Neural cell (in vitro differentiated cells): Measurements from ENCODE around the gene STIL. TPM values are rescaled to one million over a fixed set of nuclear protein-coding genes. Genes with fewer than 3 reads are reported as not detected.

Experiments used
- H2AFZ ChIP-seq: fragments of 200-600, 300-800 bp; sonication (generic), shearing (Covaris generic); 2 replicates; pipeline ENCODE4 v1.6.0; 2014; ENCODE audit warnings: low read depth, mild to moderate bottlenecking, antibody characterized with exemption, low read length, moderate library complexity
- H3F3A ChIP-seq: fragments of 200-600 bp; shearing (Covaris generic); 2 replicates; pipeline ENCODE4 v1.6.1; 2016; ENCODE audit warnings: mild to moderate bottlenecking, moderate library complexity, mixed read lengths, antibody characterized with exemption, low read length; ENCODE audit not compliant: insufficient read depth, poor library complexity, severe bottlenecking
- H3K27ac ChIP-seq: fragments of 200-600, 300-800 bp; sonication (generic), shearing (Covaris generic); 2 replicates; pipeline ENCODE4 v1.5.1; 2014; ENCODE audit warnings: mild to moderate bottlenecking, low read length, moderate library complexity
- H3K27me3 ChIP-seq: fragments of 300-800, 200-600 bp; sonication (generic), shearing (Covaris generic); 2 replicates; pipeline ENCODE4 v1.6.0; 2014; ENCODE audit warnings: mild to moderate bottlenecking, low read depth, low read length, moderate library complexity; ENCODE audit not compliant: insufficient read depth
- H3K36me3 ChIP-seq: fragments of 300-800, 200-600 bp; sonication (generic), shearing (Covaris generic); 2 replicates; pipeline ENCODE4 v1.5.1; 2014; ENCODE audit warnings: mild to moderate bottlenecking, antibody characterized with exemption, low read length, moderate library complexity; ENCODE audit not compliant: insufficient read depth
- H3K4me2 ChIP-seq: fragments of 300-800, 200-600 bp; sonication (generic), shearing (Covaris generic); 2 replicates; pipeline ENCODE4 v1.6.0; 2014; ENCODE audit warnings: mild to moderate bottlenecking, low read length
- H3K4me3 ChIP-seq: fragments of 300-800, 200-600 bp; sonication (generic), shearing (Covaris generic); 2 replicates; pipeline ENCODE4 v1.5.1; 2014; ENCODE audit warnings: mild to moderate bottlenecking, low read length, moderate library complexity
- H3K79me2 ChIP-seq: fragments of 200-600 bp; shearing (Covaris generic); replicated peaks from 2 replicates; pipeline ENCODE4 v1.6.0; 2014; ENCODE audit warnings: mild to moderate bottlenecking, low read length, moderate library complexity; ENCODE audit not compliant: insufficient read depth
- H3K9ac ChIP-seq: fragments of 300-800, 200-600 bp; sonication (generic), shearing (Covaris generic); 2 replicates; pipeline ENCODE4 v1.6.1; 2016; ENCODE audit warnings: mild to moderate bottlenecking, low read length, mixed read lengths
- H3K9me2 ChIP-seq: fragments of 200-600 bp; shearing (Covaris generic); 2 replicates; pipeline ENCODE4 v1.6.1; 2016; ENCODE audit warnings: mild to moderate bottlenecking, low read length, mixed read lengths; ENCODE audit not compliant: insufficient read depth
- H3K9me3 ChIP-seq: fragments of 200-600, 300-800 bp; sonication (generic), shearing (Covaris generic); 2 replicates; pipeline ENCODE4 v1.6.1; 2016; ENCODE audit warnings: mild to moderate bottlenecking, mixed run types, low read length, moderate library complexity, mixed read lengths
- H4K20me1 ChIP-seq: fragments of 200-600 bp; shearing (Covaris generic); 2 replicates; pipeline ENCODE4 v1.6.1; 2016; ENCODE audit warnings: mild to moderate bottlenecking, mixed run types; ENCODE audit not compliant: insufficient read depth
- EP300 ChIP-seq: fragments of 450-650 bp; conservative IDR thresholded peaks from 2 replicates; pipeline ENCODE4 v1.6.1; 2014; ENCODE audit warnings: antibody characterized with exemption, mild to moderate bottlenecking, moderate library complexity; ENCODE audit not compliant: poor library complexity, severe bottlenecking
- EZH2 ChIP-seq: fragments of 200-600, 300-800 bp; shearing (Covaris generic), sonication (generic); IDR thresholded peaks from 2 replicates; pipeline ENCODE4 v1.6.1; 2014; ENCODE audit warnings: antibody characterized with exemption, low read length, borderline replicate concordance, mild to moderate bottlenecking; ENCODE audit not compliant: insufficient read depth, poor library complexity, severe bottlenecking
- MXI1 ChIP-seq: fragments of 450-650 bp; conservative IDR thresholded peaks from 2 replicates; pipeline ENCODE4 v1.6.1; 2014; ENCODE audit warnings: antibody characterized with exemption, mild to moderate bottlenecking; ENCODE audit not compliant: poor library complexity, severe bottlenecking
- POLR2AphosphoS5 ChIP-seq: IDR thresholded peaks from 2 replicates; pipeline ENCODE4 v1.6.1; 2012
- RAD21 ChIP-seq: fragments of 450-650 bp; conservative IDR thresholded peaks from 2 replicates; pipeline ENCODE4 v1.6.1; 2014; ENCODE audit warnings: antibody characterized with exemption, mild to moderate bottlenecking, moderate library complexity
- SMC3 ChIP-seq: fragments of 450-650 bp; conservative IDR thresholded peaks from 2 replicates; pipeline ENCODE4 v1.6.1; 2014; ENCODE audit warnings: antibody characterized with exemption, mild to moderate bottlenecking, moderate library complexity; ENCODE audit not compliant: poor library complexity
- TAF1 ChIP-seq: IDR thresholded peaks from 2 replicates; pipeline ENCODE4 v1.6.1; 2012; ENCODE audit warnings: low read depth
- polyA plus RNA-seq: library from polyadenylated mRNA; depleted of rRNA; stranded (reverse); fragments of >200 nt; gene quantifications from 2 replicates; pipeline ENCODE4 v1.2.3, GENCODE V29; 2014
- TF ChIP-seq, protein P1 (sequence below): fragments of 450-650 bp; IDR thresholded peaks from 2 replicates; pipeline ENCODE4 v1.5.1; 2014; ENCODE audit warnings: antibody characterized with exemption, mild to moderate bottlenecking, moderate library complexity; ENCODE audit not compliant: poor library complexity, severe bottlenecking
- TF ChIP-seq, protein P2 (sequence below): IDR thresholded peaks from 2 replicates; pipeline ENCODE4 v1.6.1; 2012; ENCODE audit warnings: borderline replicate concordance

Gene STIL
- polyA plus RNA-seq, 1 donor from 2014 or later = 0.53 TPM

DNA sequence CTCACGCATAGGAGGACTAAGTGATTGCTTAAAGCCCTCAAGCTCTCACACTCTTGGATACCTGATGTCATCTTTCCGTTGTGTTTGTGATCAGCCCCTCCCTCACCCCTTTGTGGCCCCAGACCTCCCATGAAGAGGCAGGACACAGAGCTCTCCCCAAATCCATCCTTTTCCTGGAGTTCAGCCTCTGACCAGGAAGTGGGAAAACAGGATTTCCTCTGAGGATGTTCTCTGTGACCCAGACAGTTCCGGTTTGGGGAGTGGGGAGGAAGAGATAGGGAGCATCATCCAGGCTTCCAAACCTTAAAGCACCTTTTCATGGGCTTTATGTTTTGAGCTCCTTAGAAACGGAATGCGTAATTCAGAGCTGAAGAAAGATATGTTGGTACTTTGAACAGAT is 70.0 kb downstream of the STIL start:
- H3K4me3 ChIP-seq = no peak overlapping the region
- H3K9me2 ChIP-seq = no peaks in the 10 kb centered on the region
- no peak overlapping the region for H3K4me2 ChIP-seq
- no peaks in the 10 kb centered on the region for H3K79me2 ChIP-seq
- H3F3A ChIP-seq = no peaks in the 10 kb centered on the region
- no peak overlapping the region for H3K9ac ChIP-seq
- peaks cover 11% of the 10 kb centered on the region for H3K27me3 ChIP-seq
- no peak overlapping the region for H3K27ac ChIP-seq
- no peak overlapping the region for H2AFZ ChIP-seq
- TF ChIP-seq POLR2AphosphoS5 (no peak), EP300 (no peak), RAD21 (no peak), TAF1 (no peak), SMC3 (no peak), MXI1 (no peak), EZH2 (no peak)
- TF ChIP-seq, protein P1, sequence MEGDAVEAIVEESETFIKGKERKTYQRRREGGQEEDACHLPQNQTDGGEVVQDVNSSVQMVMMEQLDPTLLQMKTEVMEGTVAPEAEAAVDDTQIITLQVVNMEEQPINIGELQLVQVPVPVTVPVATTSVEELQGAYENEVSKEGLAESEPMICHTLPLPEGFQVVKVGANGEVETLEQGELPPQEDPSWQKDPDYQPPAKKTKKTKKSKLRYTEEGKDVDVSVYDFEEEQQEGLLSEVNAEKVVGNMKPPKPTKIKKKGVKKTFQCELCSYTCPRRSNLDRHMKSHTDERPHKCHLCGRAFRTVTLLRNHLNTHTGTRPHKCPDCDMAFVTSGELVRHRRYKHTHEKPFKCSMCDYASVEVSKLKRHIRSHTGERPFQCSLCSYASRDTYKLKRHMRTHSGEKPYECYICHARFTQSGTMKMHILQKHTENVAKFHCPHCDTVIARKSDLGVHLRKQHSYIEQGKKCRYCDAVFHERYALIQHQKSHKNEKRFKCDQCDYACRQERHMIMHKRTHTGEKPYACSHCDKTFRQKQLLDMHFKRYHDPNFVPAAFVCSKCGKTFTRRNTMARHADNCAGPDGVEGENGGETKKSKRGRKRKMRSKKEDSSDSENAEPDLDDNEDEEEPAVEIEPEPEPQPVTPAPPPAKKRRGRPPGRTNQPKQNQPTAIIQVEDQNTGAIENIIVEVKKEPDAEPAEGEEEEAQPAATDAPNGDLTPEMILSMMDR = no peak
- TF ChIP-seq, protein P2, sequence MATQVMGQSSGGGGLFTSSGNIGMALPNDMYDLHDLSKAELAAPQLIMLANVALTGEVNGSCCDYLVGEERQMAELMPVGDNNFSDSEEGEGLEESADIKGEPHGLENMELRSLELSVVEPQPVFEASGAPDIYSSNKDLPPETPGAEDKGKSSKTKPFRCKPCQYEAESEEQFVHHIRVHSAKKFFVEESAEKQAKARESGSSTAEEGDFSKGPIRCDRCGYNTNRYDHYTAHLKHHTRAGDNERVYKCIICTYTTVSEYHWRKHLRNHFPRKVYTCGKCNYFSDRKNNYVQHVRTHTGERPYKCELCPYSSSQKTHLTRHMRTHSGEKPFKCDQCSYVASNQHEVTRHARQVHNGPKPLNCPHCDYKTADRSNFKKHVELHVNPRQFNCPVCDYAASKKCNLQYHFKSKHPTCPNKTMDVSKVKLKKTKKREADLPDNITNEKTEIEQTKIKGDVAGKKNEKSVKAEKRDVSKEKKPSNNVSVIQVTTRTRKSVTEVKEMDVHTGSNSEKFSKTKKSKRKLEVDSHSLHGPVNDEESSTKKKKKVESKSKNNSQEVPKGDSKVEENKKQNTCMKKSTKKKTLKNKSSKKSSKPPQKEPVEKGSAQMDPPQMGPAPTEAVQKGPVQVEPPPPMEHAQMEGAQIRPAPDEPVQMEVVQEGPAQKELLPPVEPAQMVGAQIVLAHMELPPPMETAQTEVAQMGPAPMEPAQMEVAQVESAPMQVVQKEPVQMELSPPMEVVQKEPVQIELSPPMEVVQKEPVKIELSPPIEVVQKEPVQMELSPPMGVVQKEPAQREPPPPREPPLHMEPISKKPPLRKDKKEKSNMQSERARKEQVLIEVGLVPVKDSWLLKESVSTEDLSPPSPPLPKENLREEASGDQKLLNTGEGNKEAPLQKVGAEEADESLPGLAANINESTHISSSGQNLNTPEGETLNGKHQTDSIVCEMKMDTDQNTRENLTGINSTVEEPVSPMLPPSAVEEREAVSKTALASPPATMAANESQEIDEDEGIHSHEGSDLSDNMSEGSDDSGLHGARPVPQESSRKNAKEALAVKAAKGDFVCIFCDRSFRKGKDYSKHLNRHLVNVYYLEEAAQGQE = no peak
- no peaks in the 10 kb centered on the region for H3K36me3 ChIP-seq
- H3K9me3 ChIP-seq = no peaks in the 10 kb centered on the region
- no peaks in the 10 kb centered on the region for H4K20me1 ChIP-seq

DNA sequence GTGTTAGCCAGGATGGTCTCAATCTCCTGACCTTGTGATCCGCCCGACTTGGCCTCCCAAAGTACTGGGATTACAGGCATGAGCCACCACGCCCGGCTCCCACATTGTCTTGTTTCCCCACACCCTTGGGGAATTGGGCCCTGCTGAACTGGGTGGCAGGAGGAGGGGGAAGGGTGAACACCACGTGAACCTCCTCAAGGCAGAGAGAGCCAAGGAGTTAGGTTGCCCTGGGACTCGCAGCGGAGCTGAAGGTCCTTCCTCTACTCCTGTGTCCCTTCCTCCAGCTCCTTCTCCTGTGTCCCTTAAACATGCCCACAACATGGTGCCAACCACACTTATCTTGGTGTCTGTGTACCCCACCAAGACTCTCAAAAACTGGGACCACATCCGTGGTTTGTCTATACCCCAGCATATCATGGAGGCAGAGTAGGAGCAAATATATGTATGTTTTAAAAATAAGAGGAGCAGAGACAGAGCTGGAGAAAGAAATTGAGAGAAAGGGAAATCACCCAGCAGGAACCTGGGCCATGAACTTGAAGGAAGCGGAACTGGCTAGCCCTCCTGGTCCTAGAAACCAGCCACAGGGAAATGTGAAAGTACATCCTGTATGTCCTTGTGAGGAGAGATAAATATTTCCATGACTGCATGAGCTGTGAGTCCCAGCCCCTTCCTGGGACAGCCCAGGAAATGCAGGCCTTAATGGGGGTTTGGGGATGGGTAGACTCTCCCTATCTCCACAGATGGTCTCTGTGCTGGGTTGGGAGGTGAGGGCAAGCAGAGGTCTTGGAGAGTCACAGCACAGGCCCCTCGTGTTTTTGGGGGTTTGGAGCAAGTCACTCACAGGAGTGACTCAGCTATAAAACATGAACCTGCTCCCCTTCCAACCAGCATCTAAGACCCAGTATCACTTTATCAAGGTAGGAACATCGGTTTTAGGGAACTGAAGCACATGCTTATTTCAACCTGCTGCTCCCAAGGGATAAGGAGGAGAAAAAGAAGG is 72.5 kb downstream of the STIL start:
- Histone ChIP-seq H4K20me1 (no peaks in the 10 kb centered on the region), H3K4me3 (no peak overlapping the region), H3K27me3 (peaks cover 23% of the 10 kb centered on the region), H3K4me2 (no peak overlapping the region), H3K9me3 (no peaks in the 10 kb centered on the region), H3F3A (no peaks in the 10 kb centered on the region), H3K9ac (no peak overlapping the region), H3K9me2 (no peaks in the 10 kb centered on the region), H3K27ac (no peak overlapping the region), H2AFZ (no peak overlapping the region), H3K36me3 (no peaks in the 10 kb centered on the region), H3K79me2 (no peaks in the 10 kb centered on the region)
- TF ChIP-seq, protein P2 = no peak
- TF ChIP-seq EZH2 (no peak), POLR2AphosphoS5 (no peak)
